PC-3 (cell line): Measurements from ENCODE around the gene RIOK2.

ENCODE experiments used
- CTCF ChIP-seq: fragments of 300-600 bp; sonication (generic); conservative IDR thresholded peaks from 2 replicates; pipeline ENCODE4 v1.5.1; 2017; ENCODE audit warnings: antibody characterized with exemption, low read depth, mild to moderate bottlenecking, low read length
- EZH2 ChIP-seq: fragments of 300-600 bp; sonication (generic); IDR thresholded peaks from one replicate; pipeline ENCODE4 v1.6.1; 2017; ENCODE audit warnings: antibody characterized with exemption, mild to moderate bottlenecking, low read length; ENCODE audit not compliant: unreplicated experiment

- TF ChIP-seq CTCF (no peak), EZH2 (no peak)
Observed at GRCh38 chr5:97209343-97209742, 26.3 kb upstream of the RIOK2 start.
